OCI-LY1 (cell line): ENCODE measurements around the gene HNRNPL.
"Not testable (repeated sequence)": the region's sequence is repeated elsewhere in the genome, so short reads cannot be mapped to it uniquely, and the experiment has no call there.

Source experiments
- EZH2 ChIP-seq: fragments of 200-600 bp; sonication (generic), shearing (Covaris generic); IDR thresholded peaks from 2 replicates; pipeline ENCODE4 v1.8.0; 2017; ENCODE audit warnings: borderline replicate concordance, mixed run types, mild to moderate bottlenecking, antibody characterized with exemption, low read length, moderate library complexity, mixed read lengths
- TF ChIP-seq, protein P1 (sequence below): fragments of 200-600 bp; sonication (generic), shearing (Covaris generic); IDR thresholded peaks from 2 replicates; pipeline ENCODE4 v1.5.1; 2017; ENCODE audit warnings: mild to moderate bottlenecking, antibody characterized with exemption, low read length, moderate library complexity, mixed read lengths

DNA sequence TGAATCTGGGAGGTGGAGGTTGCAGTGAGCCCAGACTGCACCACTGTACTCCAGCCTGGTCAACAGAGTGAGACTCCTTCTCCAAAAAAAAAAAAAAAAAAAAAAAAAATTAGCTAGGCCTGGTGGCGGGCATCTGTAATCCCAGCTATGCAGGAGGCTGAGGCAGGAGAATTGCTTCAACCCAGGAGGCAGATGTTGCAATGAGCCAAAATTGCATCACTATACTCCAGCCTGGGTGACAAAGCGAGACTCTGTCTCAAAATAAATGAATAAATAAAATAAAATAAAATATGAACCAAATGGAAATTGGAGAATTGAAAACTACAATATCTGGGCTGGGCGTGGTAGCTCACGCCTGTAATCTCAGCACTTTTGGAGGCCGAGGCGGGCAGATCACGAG, 20.6 kb downstream of the HNRNPL start:
- TF ChIP-seq, protein P1, sequence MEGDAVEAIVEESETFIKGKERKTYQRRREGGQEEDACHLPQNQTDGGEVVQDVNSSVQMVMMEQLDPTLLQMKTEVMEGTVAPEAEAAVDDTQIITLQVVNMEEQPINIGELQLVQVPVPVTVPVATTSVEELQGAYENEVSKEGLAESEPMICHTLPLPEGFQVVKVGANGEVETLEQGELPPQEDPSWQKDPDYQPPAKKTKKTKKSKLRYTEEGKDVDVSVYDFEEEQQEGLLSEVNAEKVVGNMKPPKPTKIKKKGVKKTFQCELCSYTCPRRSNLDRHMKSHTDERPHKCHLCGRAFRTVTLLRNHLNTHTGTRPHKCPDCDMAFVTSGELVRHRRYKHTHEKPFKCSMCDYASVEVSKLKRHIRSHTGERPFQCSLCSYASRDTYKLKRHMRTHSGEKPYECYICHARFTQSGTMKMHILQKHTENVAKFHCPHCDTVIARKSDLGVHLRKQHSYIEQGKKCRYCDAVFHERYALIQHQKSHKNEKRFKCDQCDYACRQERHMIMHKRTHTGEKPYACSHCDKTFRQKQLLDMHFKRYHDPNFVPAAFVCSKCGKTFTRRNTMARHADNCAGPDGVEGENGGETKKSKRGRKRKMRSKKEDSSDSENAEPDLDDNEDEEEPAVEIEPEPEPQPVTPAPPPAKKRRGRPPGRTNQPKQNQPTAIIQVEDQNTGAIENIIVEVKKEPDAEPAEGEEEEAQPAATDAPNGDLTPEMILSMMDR, result not testable (repeated sequence)
- TF ChIP-seq EZH2, result not testable (repeated sequence)
